Endothelial cell of umbilical vein (primary cell): Measurements from ENCODE around the gene STK38L. TPM values are rescaled to one million over a fixed set of nuclear protein-coding genes. Genes with fewer than 3 reads are reported as not detected.

Experiments used
- BruUV-seq: library from RNA; stranded (reverse); fragments of 400-500 nt; replicated peaks from 2 replicates; lab custom pipeline; 2021; lab: Mats Ljungman, UMichigan
- CTCF ChIA-PET: fragments of 300-600, 350-600 bp; sonication (Branson Sonifier 250); formaldehyde crosslinking; loops from one replicate; lab custom pipeline; 2021; ENCODE audit warnings: antibody characterized with exemption, inconsistent platforms; lab: Charles Lee
- POLR2A ChIA-PET: fragments of 300-600, 350-600 bp; sonication (Branson Sonifier 250); formaldehyde crosslinking; loops from one replicate; lab custom pipeline; 2021; ENCODE audit warnings: antibody characterized with exemption, inconsistent platforms; lab: Charles Lee
- DNase-seq: peaks from one replicate; pipeline ENCODE4 v3.0.0-alpha.2; 2011; ENCODE audit warnings: low read depth, low spot score
- FAIRE-seq: peaks from 2 replicates; lab custom pipeline; 2011; peaks lifted over from hg19 to GRCh38; lab: Jason Lieb, UNC
- H2AFZ ChIP-seq: 2 replicates; pipeline ENCODE4 v1.6.0; 2012; ENCODE audit warnings: low read depth, low read length, control low read depth, inconsistent platforms
- H3K27ac ChIP-seq: 2 replicates; pipeline ENCODE4 v1.5.1; 2011; ENCODE audit warnings: low read depth, mild to moderate bottlenecking, control low read depth, low read length, moderate library complexity; ENCODE audit not compliant: insufficient read depth
- H3K27me3 ChIP-seq, 2 experiments: 2 replicates each; pipeline versions ENCODE4 v1.6.0 to v1.6.1; 2011; ENCODE audit warnings: low read length in 2 of 2, mixed read lengths in 1 of 2; ENCODE audit not compliant: control insufficient read depth in 2 of 2, insufficient read depth in 2 of 2
- H3K36me3 ChIP-seq, 2 experiments: 2 replicates in 1 of 2; 3 replicates in 1 of 2; pipeline ENCODE4 v1.5.1; 2011; ENCODE audit warnings: low read length in 2 of 2, mild to moderate bottlenecking in 1 of 2, moderate library complexity in 1 of 2; ENCODE audit not compliant: control insufficient read depth in 2 of 2, insufficient read depth in 2 of 2; ENCODE audit errors: extremely low read depth in 1 of 2
- H3K4me1 ChIP-seq: 3 replicates; pipeline ENCODE4 v1.5.1; 2011; ENCODE audit warnings: mild to moderate bottlenecking, low read length; ENCODE audit not compliant: control insufficient read depth, insufficient read depth; ENCODE audit errors: extremely low read depth
- H3K4me2 ChIP-seq: 2 replicates; pipeline ENCODE4 v1.6.1; 2011; ENCODE audit warnings: low read length, control low read depth, mixed read lengths; ENCODE audit not compliant: insufficient read depth
- H3K4me3 ChIP-seq, 3 experiments: fragments of 200-600 bp in 1 of 3; sonication (generic), shearing (Covaris generic) in 1 of 3; replicated peaks in 1 of 3; 2 replicates each; pipeline ENCODE4 v1.5.1; 2011 to 2016; ENCODE audit warnings: control low read depth in 3 of 3, low read length in 3 of 3, mild to moderate bottlenecking in 2 of 3, inconsistent platforms in 1 of 3, low read depth in 1 of 3, moderate library complexity in 1 of 3; ENCODE audit not compliant: insufficient read depth in 1 of 3
- H3K79me2 ChIP-seq: 2 replicates; pipeline ENCODE4 v1.6.0; 2012; ENCODE audit warnings: low read length, inconsistent platforms; ENCODE audit not compliant: control insufficient read depth, insufficient read depth
- H3K9ac ChIP-seq: replicated peaks from 2 replicates; pipeline ENCODE3; 2011; ENCODE audit warnings: low read length, control low read depth; ENCODE audit not compliant: insufficient read depth; ENCODE audit errors: extremely low read depth
- H3K9me1 ChIP-seq: replicated peaks from 3 replicates; pipeline ENCODE4 v1.6.0; 2011; ENCODE audit warnings: mild to moderate bottlenecking, low read length; ENCODE audit not compliant: control insufficient read depth, insufficient read depth; ENCODE audit errors: extremely low read depth
- H3K9me3 ChIP-seq: replicated peaks from 2 replicates; pipeline ENCODE4 v1.5.1; 2012; ENCODE audit warnings: low read length, inconsistent platforms; ENCODE audit not compliant: control insufficient read depth, insufficient read depth
- H4K20me1 ChIP-seq: replicated peaks from 2 replicates; pipeline ENCODE3; 2011; ENCODE audit warnings: mild to moderate bottlenecking, low read length; ENCODE audit not compliant: control insufficient read depth, insufficient read depth; ENCODE audit errors: extremely low read depth
- EZH2 ChIP-seq: IDR thresholded peaks from 2 replicates; pipeline ENCODE4 v1.6.1; 2012; ENCODE audit warnings: borderline replicate concordance, low read depth, mild to moderate bottlenecking, moderate library complexity, low read length, inconsistent platforms; ENCODE audit not compliant: severe bottlenecking
- FOS ChIP-seq: IDR thresholded peaks from 2 replicates; pipeline ENCODE4 v1.6.1; 2011; ENCODE audit warnings: mild to moderate bottlenecking, low read length, moderate library complexity, borderline replicate concordance; ENCODE audit not compliant: insufficient read depth
- GATA2 ChIP-seq: IDR thresholded peaks from 2 replicates; pipeline ENCODE4 v1.7.0; 2011; ENCODE audit warnings: low read depth, mild to moderate bottlenecking, moderate library complexity, mixed read lengths, low read length; ENCODE audit not compliant: insufficient read length, insufficient read depth
- JUN ChIP-seq: IDR thresholded peaks from 2 replicates; pipeline ENCODE4 v1.6.1; 2011; ENCODE audit warnings: borderline replicate concordance, low read depth; ENCODE audit not compliant: insufficient read length, insufficient read depth
- MYC ChIP-seq: IDR thresholded peaks from one replicate; pipeline ENCODE4 v1.6.1; 2011; ENCODE audit warnings: mild to moderate bottlenecking, low read depth, low read length
- POLR2A ChIP-seq: IDR thresholded peaks from 2 replicates; pipeline ENCODE4 v1.6.1; 2012; ENCODE audit warnings: low read depth, mild to moderate bottlenecking, control low read depth, low read length
- POLR2AphosphoS5 ChIP-seq: IDR thresholded peaks from 2 replicates; pipeline ENCODE4 v1.6.1; 2012; ENCODE audit warnings: low read depth, mild to moderate bottlenecking, control low read depth, low read length, moderate library complexity; ENCODE audit not compliant: insufficient read depth
- dilution Hi-C: fragments of 300-500 bp; cut with MboI; formaldehyde crosslinking; loops from one replicate; pipeline ENCODE4 v1.15.0; 2019; ENCODE audit warnings: low sequenced_read_pairs; ENCODE audit not compliant: extremely low pct_ligation_motif_present
- intact Hi-C: fragments of 100-400 bp; cut with micrococcal nuclease; formaldehyde crosslinking; loops from one replicate; pipeline ENCODE4 v1.10.0; 2022
- polyA plus RNA-seq, 4 experiments: library from polyadenylated mRNA; depleted of rRNA in 3 of 4; stranded (reverse) in 3 of 4; unstranded in 1 of 4; fragments of >200 nt; gene quantifications; 2 replicates each; pipeline versions ENCODE4 v1.2.1 to v1.2.3, GENCODE V29; 2011 to 2012; ENCODE audit warnings: missing spikeins in 1 of 4
- total RNA-seq: library from RNA; stranded (reverse); gene quantifications from 2 replicates; pipeline ENCODE4 v1.2.3, GENCODE V29; 2021
- TF ChIP-seq, protein P1 (sequence below): IDR thresholded peaks from 2 replicates; pipeline ENCODE4 v1.6.1; 2011; ENCODE audit not compliant: insufficient read depth, insufficient read length
- TF ChIP-seq, protein P2 (sequence below), 2 donors: IDR thresholded peaks; 1 replicate in 1 of 2; 2 replicates in 1 of 2; pipeline ENCODE4 v1.5.1; 2011; ENCODE audit warnings: low read length in 2 of 2, mild to moderate bottlenecking in 2 of 2, moderate library complexity in 2 of 2, control low read depth in 1 of 2, inconsistent platforms in 1 of 2, low read depth in 1 of 2; ENCODE audit not compliant: insufficient read depth in 1 of 2; ENCODE audit errors: extremely low read depth in 1 of 2

Gene STK38L
- total and polyA plus RNA-seq, 2 donors (not counting 3 experiments of a cell fraction or from before 2014, with no cell fraction given): 14.7 to 58.4 TPM

DNA sequence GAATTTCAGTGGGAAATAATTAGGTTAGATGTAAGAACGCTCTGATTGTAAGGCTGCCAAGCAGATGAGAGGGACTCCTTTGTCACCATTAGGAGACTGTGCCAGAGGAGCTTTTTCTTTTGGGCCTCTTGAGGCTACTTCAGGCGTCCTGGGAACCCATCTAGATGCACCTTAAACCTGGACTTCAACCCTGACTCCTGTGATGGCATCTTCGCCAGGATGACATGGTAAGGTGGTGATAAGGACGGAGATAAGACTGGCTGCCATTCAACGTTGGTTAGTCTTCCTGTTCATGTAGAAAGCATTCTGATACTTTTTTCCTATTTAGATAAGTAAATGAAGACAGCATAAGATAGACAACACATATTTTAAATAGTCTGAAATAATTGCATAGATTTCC is 36.3 kb downstream of the STK38L start:
- H3K9me3 ChIP-seq: no peaks in the 10 kb centered on the region
- H3K36me3 ChIP-seq: no peaks in the 10 kb centered on the region
- no peaks in the 10 kb centered on the region for H3K27me3 ChIP-seq
- H2AFZ ChIP-seq: no peak overlapping the region
- no peaks in the 10 kb centered on the region for H3K9me1 ChIP-seq
- H3K27ac ChIP-seq: no peak overlapping the region
- dilution Hi-C loops (no loop called here), intact Hi-C loops (no loop called here)
- peaks cover 3% of the 10 kb centered on the region for H3K79me2 ChIP-seq
- no peak overlapping the region for H3K4me3 ChIP-seq
- BruUV-seq: no TSS peak
- ChIA-PET CTCF (interaction anchor here (1.0 to 1.2 kb wide), 3 partner anchors 21 to 31 kb away, joined by 3 to 7 read pairs (median 4); no protein-coding TSS in a partner anchor), POLR2A (no interaction called here)
- no peaks in the 10 kb centered on the region for H4K20me1 ChIP-seq
- no peak overlapping the region for H3K9ac ChIP-seq
- DNase-seq (no peak), FAIRE-seq (no peak)
- H3K4me1 ChIP-seq: peaks cover 32% of the 10 kb centered on the region
- TF ChIP-seq, protein P1, sequence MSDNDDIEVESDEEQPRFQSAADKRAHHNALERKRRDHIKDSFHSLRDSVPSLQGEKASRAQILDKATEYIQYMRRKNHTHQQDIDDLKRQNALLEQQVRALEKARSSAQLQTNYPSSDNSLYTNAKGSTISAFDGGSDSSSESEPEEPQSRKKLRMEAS: no peak
- TF ChIP-seq POLR2AphosphoS5 (no peak), MYC (no peak), GATA2 (no peak), FOS (no peak), EZH2 (no peak), POLR2A (no peak), JUN (no peak)
- TF ChIP-seq, protein P2, sequence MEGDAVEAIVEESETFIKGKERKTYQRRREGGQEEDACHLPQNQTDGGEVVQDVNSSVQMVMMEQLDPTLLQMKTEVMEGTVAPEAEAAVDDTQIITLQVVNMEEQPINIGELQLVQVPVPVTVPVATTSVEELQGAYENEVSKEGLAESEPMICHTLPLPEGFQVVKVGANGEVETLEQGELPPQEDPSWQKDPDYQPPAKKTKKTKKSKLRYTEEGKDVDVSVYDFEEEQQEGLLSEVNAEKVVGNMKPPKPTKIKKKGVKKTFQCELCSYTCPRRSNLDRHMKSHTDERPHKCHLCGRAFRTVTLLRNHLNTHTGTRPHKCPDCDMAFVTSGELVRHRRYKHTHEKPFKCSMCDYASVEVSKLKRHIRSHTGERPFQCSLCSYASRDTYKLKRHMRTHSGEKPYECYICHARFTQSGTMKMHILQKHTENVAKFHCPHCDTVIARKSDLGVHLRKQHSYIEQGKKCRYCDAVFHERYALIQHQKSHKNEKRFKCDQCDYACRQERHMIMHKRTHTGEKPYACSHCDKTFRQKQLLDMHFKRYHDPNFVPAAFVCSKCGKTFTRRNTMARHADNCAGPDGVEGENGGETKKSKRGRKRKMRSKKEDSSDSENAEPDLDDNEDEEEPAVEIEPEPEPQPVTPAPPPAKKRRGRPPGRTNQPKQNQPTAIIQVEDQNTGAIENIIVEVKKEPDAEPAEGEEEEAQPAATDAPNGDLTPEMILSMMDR (IDR thresholded peaks at IDR 0.05; ENCODE audit: extremely low read depth in 1 of 2, insufficient read depth in 1 of 2, low read depth in 1 of 2, low read length in 2 of 2): no peak
- no peak overlapping the region for H3K4me2 ChIP-seq
